NCI-H128 (cell line): ENCODE results near the gene CASP10.
"Not testable (repeated sequence)": the region's sequence is repeated elsewhere in the genome, so short reads cannot be mapped to it uniquely, and the experiment has no call there.

Experiments
- DNase-seq: peaks from one replicate; lab custom pipeline; 2025; ENCODE audit not compliant: unreplicated experiment; lab: John Stamatoyannopoulos, UW

CASP10 gene

GRCh38 chr2:201154615-201155399 is 28.1 kb upstream of the CASP10 start:
- no peak for DNase-seq

GRCh38 chr2:201156036-201156435 is 26.9 kb upstream of the CASP10 start:
- no peak for DNase-seq

GRCh38 chr2:201156640-201157039 is 26.3 kb upstream of the CASP10 start:
- no peak for DNase-seq

GRCh38 chr2:201157694-201158093 is 25.2 kb upstream of the CASP10 start:
- DNase-seq, result no peak

GRCh38 chr2:201158111-201158929 is 24.6 kb upstream of the CASP10 start:
- peak; percentile 18 for DNase-seq

GRCh38 chr2:201164166-201164565 is 18.8 kb upstream of the CASP10 start:
- DNase-seq, result no peak

- DNase-seq, result no peak
Measured at GRCh38 chr2:201167546-201167945, 15.4 kb upstream of the CASP10 start.

- not testable (repeated sequence) for DNase-seq
Measured at GRCh38 chr2:201168496-201168895, 14.4 kb upstream of the CASP10 start.

GRCh38 chr2:201171259-201171814 is 11.6 kb upstream of the CASP10 start:
- no peak for DNase-seq

GRCh38 chr2:201172279-201172678 is 10.7 kb upstream of the CASP10 start:
- no peak for DNase-seq

- no peak for DNase-seq
Measured at GRCh38 chr2:201174687-201175086, 8.3 kb upstream of the CASP10 start.

GRCh38 chr2:201176081-201176481 is 6.9 kb upstream of the CASP10 start:
- no peak for DNase-seq

GRCh38 chr2:201180010-201180409 is 2.9 kb upstream of the CASP10 start:
- no peak for DNase-seq

GRCh38 chr2:201183365-201183727 is 405 bp downstream of the CASP10 start:
- DNase-seq, result no peak

GRCh38 chr2:201183835-201184234 is 894 bp downstream of the CASP10 start:
- not testable (repeated sequence) for DNase-seq

- not testable (repeated sequence) for DNase-seq
Measured at GRCh38 chr2:201184248-201184647, 1.3 kb downstream of the CASP10 start.

- no peak for DNase-seq
Measured at GRCh38 chr2:201185863-201186262, 2.9 kb downstream of the CASP10 start.

GRCh38 chr2:201186982-201187381 is 4.0 kb downstream of the CASP10 start:
- no peak for DNase-seq

GRCh38 chr2:201188449-201188848 is 5.5 kb downstream of the CASP10 start:
- no peak for DNase-seq

- no peak for DNase-seq
Measured at GRCh38 chr2:201191132-201191875, 8.4 kb downstream of the CASP10 start.

GRCh38 chr2:201194097-201194496 is 11.2 kb downstream of the CASP10 start:
- DNase-seq, result no peak
